Lung microvascular endothelial cell (primary cell): Measurements from ENCODE around the gene SMIM34. TPM values are rescaled to one million over a fixed set of nuclear protein-coding genes. Genes with fewer than 3 reads are reported as not detected.
"Not testable (repeated sequence)": the region's sequence is repeated elsewhere in the genome, so short reads cannot be mapped to it uniquely, and the experiment has no call there.

Source experiments
- DNase-seq, 2 donors: peaks; one replicate each; pipeline versions ENCODE4 v3.0.0 to v3.0.0-alpha.2; 2010; ENCODE audit warnings: low read depth in 2 of 2
- total RNA-seq: library from RNA; depleted of rRNA; stranded (reverse); fragments of >200 nt; gene quantifications from 2 replicates; pipeline ENCODE4 v1.2.1, GENCODE V29; 2014

SMIM34 gene, protein sequence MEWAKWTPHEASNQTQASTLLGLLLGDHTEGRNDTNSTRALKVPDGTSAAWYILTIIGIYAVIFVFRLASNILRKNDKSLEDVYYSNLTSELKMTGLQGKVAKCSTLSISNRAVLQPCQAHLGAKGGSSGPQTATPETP
- total RNA-seq: not detected in 2 replicates

DNA sequence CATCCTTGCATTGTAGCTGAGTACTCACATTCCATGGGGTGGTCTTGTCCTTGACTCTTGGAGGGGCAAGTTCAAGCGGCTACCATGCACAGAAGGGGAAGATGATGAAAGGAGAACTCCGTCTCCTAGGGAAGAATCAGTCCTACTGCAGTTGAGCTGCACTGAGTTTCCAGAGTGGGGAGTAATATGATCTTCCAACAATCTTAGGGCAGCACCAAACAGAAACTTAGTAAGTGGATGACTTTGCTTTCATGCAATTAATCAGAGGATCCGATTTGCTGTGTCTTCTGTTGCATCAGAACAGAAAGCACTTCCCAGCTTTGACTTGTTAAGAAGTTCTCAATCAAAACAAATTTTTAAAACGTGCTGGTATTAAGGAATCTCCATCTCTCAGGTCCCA is at the start of gene SMIM34:
Gene SMIM34 (minus strand): TSS at position 147 of the 400 bp plus-strand sequence. CDS start 112 bp downstream, at position 35.
- not testable (repeated sequence) for DNase-seq

DNA sequence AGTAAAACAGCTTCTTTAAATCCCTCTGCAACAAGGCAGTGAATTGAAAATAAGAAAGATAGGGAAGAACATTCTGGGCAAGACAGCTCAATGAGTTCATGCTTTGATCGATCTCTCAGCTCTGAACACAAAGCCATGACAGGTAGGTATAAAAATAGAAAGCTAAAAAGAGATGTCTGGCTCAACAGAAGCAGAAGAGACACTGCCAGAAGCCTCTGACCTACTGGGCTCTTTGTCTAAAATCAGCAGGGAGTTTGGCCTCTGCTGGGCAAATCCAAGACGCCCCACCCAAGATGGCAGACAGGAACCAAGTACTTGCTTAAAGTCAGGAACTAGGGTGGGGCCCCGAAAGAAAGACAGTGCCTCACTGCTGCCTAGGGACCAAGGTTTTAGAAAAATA is 43.6 kb upstream of the SMIM34 start:
- DNase-seq: not testable (repeated sequence)

DNA sequence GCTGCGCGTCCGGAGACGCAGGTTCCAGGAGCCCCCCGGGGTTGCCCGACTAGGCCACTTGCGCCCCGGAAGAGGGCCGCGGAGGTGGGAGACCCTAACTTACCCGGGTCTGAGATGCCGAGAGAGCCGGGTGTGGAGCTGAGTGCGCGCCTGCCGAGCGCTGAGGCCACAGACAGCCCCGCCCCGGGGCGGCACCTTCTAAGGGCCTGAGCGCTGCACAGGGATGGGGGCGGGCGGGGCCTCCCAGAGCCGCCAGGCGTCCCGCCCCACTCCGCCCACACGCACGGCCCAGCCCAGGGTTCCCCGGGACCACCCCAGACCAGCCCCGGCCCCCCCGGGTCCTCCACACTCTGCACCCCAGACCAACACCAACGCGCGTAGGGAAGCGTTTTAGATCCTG is 35.7 kb upstream of the SMIM34 start:
- not testable (repeated sequence) for DNase-seq

DNA sequence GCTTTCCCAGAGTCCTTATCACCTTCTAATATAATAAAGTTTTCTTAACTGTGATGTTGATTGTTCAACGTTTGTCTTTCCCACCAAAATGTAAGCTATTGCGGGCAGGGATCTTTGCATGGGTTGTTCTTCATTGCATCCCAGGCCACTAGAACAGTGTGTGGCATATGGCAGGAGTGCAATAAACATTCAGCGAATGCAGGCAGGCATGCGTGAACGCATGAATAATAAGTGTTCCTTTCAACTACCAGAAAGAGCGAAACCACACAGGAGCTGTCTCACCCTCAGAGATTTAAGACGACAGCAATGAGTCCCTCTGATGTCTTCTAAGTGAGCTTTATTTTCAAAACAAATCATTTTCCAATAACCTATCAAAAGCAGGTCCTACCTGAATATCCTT is 34.5 kb upstream of the SMIM34 start:
- DNase-seq: not testable (repeated sequence)

DNA sequence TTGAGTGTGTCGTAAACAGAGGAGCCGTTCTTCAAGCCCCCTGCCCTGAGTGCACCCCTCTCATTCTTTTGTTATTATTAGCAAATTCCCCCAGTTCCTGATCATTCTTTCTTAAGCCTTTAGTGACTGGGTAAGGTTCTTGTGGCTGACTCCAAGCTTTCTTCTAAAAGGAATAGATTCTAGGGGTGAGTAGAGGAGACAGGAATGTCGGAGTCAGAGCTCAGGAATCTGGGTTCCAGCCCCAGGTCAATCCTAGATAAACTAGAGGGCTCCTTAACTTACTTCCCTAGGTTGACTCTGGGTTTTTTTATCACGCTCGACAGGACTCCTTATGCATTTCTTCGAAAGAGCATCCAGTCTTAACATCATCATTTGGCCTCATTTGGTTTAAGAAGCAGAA is 32.4 kb upstream of the SMIM34 start:
- DNase-seq: not testable (repeated sequence)

DNA sequence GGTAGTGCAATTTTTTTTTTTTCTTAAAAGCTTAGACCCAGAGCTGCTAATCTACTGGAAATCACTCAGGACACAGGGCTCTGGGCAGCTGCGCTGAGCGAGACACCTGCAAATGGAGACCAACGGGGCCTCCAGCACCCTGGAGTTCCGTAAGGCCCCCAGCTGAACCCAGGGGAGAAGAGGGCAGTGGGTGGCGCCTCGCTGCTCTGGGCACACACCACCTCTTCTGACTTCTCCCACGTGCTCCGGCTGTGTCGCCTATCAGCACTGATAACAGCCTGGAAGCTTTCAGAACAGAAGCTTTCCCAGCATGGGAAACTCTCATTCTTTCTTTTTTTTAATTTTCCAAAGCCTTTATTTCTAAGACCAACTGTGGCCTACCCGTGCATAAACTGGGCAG is 31.9 kb upstream of the SMIM34 start:
- not testable (repeated sequence) for DNase-seq

DNA sequence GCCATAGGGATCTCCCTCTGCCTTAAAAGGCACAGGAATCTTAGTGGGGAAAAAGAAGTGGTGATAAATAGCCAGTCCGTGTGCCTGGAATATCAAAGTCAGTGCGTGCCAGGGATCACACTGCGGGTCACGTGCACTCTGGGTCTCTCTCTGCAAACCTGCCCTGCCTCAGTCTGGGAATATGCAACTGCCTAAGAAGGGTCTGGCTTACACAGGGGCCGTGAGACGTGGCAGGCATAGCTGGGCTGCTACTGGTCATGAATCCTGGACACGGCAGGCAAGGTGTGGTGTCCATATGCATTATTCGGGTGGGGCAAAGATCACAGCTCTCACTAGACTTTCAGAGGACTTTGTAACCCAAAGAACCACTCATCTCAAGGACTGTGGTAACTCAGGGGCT is 23.3 kb upstream of the SMIM34 start:
- not testable (repeated sequence) for DNase-seq

DNA sequence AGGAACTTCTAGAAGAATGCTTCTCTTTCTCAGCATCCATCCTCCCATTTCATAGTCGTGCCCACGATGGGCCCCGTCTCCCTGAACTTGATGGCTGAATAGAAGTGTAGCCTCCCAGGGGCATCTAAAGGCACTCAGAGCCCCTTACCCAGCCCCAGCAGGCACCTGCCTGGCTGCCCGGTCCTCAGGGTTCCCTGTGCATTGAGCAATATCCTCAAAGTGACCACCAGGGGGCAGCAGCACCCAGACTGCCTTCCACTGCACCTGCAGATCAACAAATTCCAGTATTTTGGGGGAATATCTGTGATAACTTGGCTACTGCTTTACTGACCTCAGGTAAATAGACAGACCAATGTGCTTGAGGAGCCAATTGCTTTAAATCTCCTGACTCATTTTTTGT is 19.7 kb upstream of the SMIM34 start:
- not testable (repeated sequence) for DNase-seq

DNA sequence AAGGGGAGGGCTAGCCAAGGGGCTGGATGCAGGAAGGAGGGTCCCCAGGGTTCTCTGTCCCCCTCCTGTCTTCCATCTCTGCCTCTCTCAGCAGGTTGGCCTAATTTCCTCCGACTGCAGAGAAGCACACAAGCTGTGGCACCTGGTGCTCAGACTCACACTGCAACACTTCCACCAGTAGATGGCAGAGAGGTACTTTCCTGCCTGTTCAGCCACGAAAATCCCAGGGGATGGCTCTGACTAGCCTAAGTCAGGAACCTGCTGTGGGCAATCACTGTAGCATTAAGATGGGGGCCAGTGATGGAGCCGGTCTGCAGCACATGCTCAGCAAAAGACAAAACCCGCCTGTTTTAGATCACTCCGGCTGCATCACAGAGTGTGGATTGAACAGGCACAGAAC is 6.0 kb upstream of the SMIM34 start:
- DNase-seq: not testable (repeated sequence)

DNA sequence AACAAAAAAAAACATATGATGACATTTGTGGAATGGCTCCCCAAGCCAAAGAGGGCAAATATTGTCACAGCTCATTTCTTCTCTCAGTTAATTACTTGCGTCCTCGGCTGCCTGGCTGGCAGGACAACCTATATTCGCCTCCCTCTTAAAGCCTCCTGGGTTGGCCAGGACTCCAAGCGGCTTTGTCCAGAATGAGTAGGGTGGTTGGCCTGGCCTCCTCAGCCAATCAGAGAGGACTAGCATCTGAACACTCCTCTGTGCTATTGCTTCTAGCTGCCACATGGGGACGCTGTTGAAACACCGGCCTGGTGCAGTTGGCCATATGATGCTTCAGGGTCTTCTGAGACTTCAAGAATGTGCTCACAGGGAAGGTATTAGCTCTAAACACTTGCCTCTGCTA is 4.7 kb upstream of the SMIM34 start:
- not testable (repeated sequence) for DNase-seq

DNA sequence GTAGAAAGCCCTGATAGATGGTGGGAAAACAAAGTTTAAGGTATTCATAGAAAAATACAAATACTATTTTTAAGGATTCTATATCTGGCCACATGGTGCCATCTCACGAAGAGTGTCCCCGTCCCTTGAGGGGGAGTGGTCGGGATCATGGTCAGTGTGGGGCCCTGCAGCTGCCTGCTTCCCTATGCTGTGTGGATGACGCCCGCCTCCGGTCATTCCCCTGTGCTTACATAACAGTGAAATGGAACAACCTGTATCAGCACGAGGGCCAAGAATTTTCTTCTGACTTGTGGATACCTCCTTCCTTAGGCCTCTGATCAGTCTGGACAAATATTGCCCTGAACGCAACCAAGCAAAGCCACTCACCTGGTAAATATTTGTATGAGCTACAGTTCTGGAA is 3.6 kb upstream of the SMIM34 start:
- not testable (repeated sequence) for DNase-seq

DNA sequence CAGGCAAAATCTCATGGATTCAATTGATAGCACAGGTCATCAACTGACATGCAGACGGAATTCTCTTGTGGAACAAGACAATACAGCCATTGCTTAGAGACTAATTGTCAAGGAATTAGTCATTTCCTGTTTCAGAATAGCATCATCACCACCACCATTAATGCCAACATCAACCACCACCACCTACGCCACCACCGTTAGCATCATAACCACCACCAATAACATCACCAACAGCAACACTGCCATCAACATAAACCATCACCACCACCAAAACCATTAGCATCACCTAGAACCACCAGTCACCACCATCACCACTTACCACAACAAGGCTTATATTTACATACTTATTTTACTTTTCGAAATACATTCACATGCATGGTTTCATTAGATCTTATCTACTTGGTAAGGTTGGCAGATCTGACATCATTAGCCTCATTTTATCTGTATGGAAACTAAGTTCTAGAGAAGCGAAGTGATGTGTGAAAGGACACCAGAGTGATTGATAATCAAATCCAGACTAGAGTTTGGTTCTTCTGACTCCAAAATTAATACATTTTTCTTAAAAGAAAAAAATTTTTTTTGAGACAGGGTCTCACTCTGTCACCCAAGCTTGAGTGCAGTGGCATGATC is 6.2 kb downstream of the SMIM34 start:
- DNase-seq: not testable (repeated sequence)

DNA sequence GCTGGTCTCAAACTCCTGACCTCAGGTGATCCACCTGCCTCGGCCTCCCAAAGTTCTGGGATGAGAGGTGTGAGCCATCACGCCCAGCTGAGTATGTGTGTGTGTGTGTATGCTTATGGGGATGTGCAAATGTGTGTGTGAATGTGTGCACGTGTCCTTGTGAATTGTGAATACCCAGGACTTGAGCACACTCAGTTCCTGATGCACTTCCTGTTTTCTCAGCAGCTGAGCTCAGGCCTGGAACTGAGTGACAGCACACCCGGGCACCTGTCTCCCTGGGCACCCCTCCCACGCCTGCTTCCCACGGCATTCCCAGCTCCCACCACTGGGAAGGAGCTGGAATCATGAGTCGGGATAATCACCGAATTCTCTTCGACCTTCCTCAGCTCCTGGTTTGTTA is 16.5 kb downstream of the SMIM34 start:
- DNase-seq: not testable (repeated sequence)

DNA sequence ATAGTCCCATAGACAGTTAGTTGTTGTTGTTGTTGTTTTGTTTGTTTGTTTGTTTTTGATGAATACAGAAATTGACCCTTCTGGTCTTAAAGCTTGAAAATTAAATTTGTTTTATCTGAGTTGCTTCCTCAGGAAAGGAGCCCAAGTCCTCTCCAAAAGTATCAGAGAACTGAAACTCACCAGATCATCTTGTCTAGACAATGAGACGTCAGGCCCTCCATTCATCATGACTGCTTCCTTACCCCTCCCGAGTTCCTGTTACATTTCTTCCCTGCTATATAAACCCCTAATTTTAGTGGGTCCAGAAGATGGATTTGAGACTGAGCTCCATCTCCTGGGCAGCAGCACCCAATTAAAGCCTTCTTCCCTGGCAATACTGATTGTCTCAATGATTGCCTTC is 17.1 kb downstream of the SMIM34 start:
- not testable (repeated sequence) for DNase-seq

DNA sequence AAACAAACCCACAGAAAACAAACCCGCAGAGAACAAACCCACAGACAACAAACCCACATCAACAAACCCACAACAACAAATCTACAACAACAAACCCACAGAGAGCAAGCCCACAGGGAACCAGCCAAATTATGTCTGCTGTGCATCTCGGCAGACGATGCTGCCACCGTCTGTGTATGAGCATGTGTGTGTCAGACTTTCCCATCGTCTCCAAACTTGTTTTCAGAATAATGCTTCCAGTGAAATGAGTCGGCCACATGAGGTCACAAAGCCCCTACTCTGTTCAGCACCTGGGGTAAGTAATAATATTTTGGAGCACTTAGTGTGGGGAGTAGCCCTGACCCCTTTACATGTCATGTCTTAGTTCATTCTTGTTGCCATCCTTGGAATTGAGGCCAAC is 17.6 kb downstream of the SMIM34 start:
- not testable (repeated sequence) for DNase-seq

DNA sequence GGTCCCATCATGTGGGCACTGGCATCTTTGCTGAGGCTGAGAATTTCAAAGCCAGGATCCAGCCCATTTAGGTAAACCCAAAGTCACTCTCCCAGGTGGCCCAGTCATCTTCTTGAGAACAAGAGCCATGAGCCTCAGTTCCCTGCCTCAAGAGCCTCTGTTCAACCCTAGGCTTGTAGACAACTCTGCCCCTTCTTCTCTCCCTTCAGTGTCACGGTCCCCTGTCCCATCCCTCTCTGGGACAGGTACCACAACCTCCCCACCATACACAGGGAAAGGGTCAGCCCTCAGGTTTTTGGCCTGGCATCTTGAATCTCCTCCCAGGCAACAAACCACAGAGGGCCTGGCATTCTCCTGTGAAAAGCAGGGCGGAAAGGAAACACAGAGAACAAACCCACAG is 18.1 kb downstream of the SMIM34 start:
- not testable (repeated sequence) for DNase-seq

DNA sequence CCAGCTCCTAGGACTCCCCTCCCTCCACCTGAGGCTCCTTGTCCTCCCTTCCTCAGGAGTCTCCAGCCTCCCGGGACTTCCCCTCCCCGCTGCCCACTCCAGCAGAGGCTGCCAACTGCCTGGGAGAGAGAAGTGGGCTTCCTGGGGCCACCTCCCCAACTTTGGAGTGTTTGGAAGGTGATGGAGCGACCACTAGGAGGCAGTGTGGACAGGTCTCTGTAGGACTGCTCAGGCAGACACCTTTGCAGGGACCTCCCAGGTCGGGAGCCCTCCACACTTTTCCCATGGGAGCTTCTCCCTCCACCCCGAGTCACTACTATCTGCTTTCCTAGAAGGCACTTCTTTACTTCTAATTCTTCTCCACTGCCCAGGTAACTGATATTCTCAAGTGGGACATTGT is 19.0 kb downstream of the SMIM34 start:
- DNase-seq: not testable (repeated sequence)

DNA sequence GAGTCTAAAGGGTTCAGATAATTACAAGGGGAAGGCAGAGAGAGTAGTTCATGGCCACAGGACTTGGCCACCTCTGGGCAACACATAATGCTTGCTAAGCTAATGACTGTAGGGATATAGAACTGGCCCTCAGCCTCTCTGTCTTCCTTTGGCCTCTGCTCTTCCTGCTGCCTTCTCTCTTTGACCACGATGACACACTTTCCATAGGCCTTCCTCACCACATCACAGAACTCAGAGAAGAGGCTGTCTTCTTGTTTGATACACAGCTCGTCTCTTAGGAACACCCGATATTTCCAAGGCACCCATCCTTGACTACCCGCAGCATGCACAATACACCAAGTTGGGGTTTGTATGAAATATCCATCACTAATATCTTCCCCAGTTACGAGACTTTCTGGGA is 23.2 kb downstream of the SMIM34 start:
- DNase-seq: not testable (repeated sequence)

DNA sequence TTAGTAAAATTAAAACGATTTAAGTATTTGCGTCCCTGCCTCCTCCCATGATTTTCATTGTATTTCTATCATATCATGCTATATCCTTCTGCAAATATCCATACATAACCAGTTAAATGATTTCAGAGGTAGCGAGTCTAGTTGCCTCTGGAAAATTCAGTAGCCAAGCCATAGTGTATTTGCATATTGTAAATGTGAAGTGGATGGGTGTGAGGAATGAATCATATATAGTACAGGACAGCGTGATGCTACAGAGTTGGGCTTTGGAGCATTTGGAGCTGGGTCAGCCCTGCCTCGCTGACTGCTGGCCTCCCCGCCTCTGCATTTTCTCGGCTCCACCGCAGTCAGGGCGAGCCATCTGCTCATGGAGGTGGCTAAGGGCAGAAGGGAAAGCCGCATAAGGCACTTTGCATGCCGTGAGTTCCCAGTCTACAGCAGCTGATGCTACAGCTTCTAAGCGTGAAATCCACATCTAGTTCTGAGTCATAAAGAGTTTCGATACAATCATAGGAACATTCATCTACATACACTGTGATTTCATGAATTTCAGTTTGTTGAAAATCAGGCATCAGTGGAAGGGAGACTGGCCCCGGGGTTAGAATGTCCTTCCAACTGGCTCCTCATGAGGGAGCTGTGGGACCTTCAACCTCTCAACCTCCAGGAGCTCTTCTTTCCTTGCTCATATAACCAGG is 39.9 kb downstream of the SMIM34 start:
- not testable (repeated sequence) for DNase-seq

DNA sequence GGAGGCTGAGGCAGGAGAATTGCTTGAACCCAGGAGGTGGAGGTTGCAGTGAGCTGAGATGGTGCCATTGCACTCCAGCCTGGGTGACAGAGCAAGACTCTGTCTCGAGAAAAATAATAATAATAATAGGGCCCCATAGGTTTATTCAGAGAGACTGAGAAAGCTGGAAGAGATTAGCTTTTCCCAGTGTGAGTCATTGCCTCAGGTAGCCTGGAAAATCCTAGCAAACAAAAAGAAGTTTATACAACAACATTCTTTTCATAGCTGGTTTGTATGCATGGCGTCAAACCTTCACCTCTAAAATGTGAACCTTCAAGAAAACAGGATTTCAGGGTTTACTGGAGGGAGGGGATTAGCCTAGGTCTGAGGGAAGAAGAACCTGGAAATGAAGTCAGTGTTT is 40.6 kb downstream of the SMIM34 start:
- not testable (repeated sequence) for DNase-seq

DNA sequence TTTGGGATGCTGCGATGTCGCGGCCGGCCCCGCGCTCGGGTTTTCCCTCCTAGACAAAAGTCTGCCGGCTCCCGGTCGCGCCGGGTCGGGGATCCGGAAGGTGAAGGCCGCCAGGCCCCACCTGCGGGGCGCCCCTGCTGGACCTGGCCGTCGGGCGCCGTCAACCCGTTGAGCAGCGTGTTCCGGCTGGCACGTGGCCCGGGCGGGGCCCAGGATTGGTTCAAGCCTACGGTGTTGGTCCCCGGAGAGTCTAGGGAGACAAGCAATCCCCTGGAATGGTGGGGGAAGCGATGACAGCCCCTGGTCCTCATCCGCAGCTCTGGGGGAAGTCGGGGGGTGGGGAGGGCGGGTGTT is 48.2 kb downstream of the SMIM34 start:
- not testable (repeated sequence) for DNase-seq

DNA sequence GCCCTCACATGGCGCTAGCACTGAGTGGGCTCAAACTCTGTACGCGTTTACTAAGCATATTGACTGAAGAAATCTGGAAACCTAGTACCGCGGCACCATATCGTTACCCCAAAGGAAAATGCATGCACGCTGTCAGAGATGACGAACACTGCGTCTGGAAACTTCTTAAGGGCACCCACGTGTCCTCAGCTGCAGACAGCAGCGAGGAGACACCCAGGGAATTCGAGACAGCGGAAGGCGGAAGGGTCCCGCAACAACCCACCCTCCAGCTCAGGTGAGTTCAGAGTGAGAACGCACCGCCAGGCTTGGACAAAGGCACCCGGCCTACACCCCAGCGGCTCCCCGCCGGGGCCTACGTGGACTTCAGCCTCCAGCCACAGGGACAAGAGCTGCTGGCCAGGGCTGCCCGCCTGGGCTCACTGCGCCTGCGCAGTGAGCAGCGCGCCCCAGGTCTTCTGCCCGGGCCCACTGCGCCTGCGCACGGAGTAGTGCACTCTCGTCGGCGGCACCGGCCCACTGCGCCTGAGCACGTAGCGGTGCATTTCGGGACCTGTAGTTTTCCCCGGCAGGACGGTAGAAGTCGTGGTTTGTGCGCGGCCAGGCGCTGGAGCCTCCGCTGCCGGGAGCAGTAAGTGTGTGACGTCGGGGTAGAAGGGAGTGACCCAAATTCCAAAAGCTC is 48.7 kb downstream of the SMIM34 start, which contains the start of gene SMIM11:
Gene SMIM11 (plus strand): TSS at position 568 of the 679 bp plus-strand sequence. CDS start 3,998 bp downstream, outside the sequence.
- not testable (repeated sequence) for DNase-seq
